ENCODE measurements around the gene RPL22.

- no peak for TF ChIP-seq CTCF (conservative IDR thresholded peaks at IDR 0.05 in 1 of 2, IDR thresholded peaks at IDR 0.05 in 1 of 2; ENCODE audit: extremely low read depth in 1 of 2, insufficient read depth in 1 of 2, low read depth in 1 of 2, low read length in 2 of 2)
- no peak for TF ChIP-seq EZH2 (IDR thresholded peaks at IDR 0.05; ENCODE audit: borderline replicate concordance, low read length)
These were observed 39.9 kb upstream of the RPL22 start for GRCh38 chr1:6239213-6239752.
